ENCODE data around the gene TIMM44. TPM values are rescaled to one million over a fixed set of nuclear protein-coding genes. Genes with fewer than 3 reads are reported as not detected.

The TIMM44 gene
- total RNA-seq, 1 experiment from 2014 or later: 114 TPM

DNA sequence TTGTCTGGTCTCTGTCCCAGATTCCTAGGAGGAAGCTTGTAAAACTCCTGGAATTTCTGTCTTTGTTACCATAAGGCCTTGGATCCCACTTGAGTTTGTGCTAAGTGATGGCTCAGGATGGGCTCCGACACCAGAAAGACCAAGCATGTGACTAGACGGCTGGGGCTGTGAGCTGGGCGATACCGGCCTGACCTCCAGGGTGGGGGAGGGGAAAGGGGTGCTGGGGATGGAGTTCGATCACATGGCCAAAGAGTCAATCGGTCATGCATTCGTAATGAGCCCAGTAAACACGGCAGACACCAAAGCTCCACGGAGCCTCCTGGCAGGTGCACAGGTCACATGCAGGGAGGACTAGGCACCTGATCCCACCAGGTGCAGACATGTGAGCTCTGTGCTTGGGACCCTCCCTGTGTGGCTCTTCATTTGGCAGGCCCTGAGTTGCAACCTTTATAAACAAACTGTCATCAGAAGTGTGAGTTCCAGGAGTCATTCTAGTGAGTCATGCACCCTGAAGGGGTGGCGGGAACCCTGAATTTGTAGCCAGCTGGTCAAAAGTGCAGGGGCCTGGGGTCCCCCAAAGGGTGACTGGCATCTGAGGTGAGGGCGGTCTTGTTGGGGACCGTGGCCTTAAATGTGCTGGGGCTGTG, 34.8 kb upstream of the TIMM44 start:
- no peak for DNase-seq
- Histone ChIP-seq H4K8ac (replicated peaks; ENCODE audit: insufficient read length, low read depth, low read length) (no peak overlapping the region), H3K4me2 (ENCODE audit: insufficient read depth, insufficient read length, low read length) (no peak overlapping the region), H3K79me2 (ENCODE audit: insufficient read depth, low read length) (no peaks in the 10 kb centered on the region), H2BK120ac (ENCODE audit: low read depth, low read length, poor library complexity, severe bottlenecking) (no peak overlapping the region), H3K4ac (ENCODE audit: low read depth, low read length) (no peak overlapping the region), H3K23ac (ENCODE audit: insufficient read length, low read depth, low read length) (no peak overlapping the region), H2BK12ac (ENCODE audit: insufficient read length, low read depth, low read length) (no peak overlapping the region), H3K14ac (ENCODE audit: insufficient read depth, low read length) (no peak overlapping the region), H2AK5ac (ENCODE audit: insufficient read length, low read length) (no peak overlapping the region), H3K79me1 (ENCODE audit: insufficient read depth, low read depth, low read length, poor library complexity, severe bottlenecking) (no peaks in the 10 kb centered on the region), H4K5ac (ENCODE audit: insufficient read length, low read depth, low read length) (no peak overlapping the region), H3K9ac (ENCODE audit: extremely low read depth, insufficient read length, low read length) (no peak overlapping the region), H3K9me3 (ENCODE audit: control insufficient read depth, low read depth, low read length) (no peaks in the 10 kb centered on the region), H3K56ac (ENCODE audit: insufficient read length, low read depth, low read length) (no peak overlapping the region), H3K27me3 (ENCODE audit: insufficient read depth, low read length) (no peaks in the 10 kb centered on the region), H3K4me1 (ENCODE audit: insufficient read depth, low read length) (no peaks in the 10 kb centered on the region), H3K23me2 (ENCODE audit: insufficient read length, low read depth, low read length, poor library complexity, severe bottlenecking) (no peaks in the 10 kb centered on the region), H2AFZ (ENCODE audit: low read length) (no peak overlapping the region), H3T11ph (ENCODE audit: low read length) (no peak overlapping the region), H2BK5ac (ENCODE audit: insufficient read length, low read length) (no peak overlapping the region), H4K91ac (ENCODE audit: insufficient read length, low read depth, low read length) (no peak overlapping the region), H2BK15ac (ENCODE audit: low read depth, low read length) (no peak overlapping the region), H3K27ac (ENCODE audit: insufficient read length, low read depth, low read length) (no peak overlapping the region), H4K20me1 (ENCODE audit: control insufficient read depth, insufficient read depth, insufficient read length) (peaks cover 3% of the 10 kb centered on the region), H3K18ac (ENCODE audit: insufficient read length, low read depth, low read length) (no peak overlapping the region), H2BK20ac (ENCODE audit: low read depth, low read length, poor library complexity, severe bottlenecking) (no peak overlapping the region)
- peaks cover 44 to 84% (median 81%) of the 10 kb centered on the region in 3 experiments for H3K36me3 Mint-ChIP-seq (ENCODE audit: insufficient read depth in 1 of 3, low read depth in 3 of 3)
- WGBS (ENCODE audit: extremely low coverage, insufficient read length, low lambda C conversion rate): no CpG with 5 or more reads among the region's 12 CpGs
- H3K4me3 Mint-ChIP-seq: no peak overlapping the region
- peak overlapping the region in 1 of 3 experiments; percentile 64; a peak in 3 of 7 replicates for H3K27ac Mint-ChIP-seq
- H3K27me3 Mint-ChIP-seq (ENCODE audit: low read depth): no peaks in the 10 kb centered on the region
- no peaks in the 10 kb centered on the region for H3K4me1 Mint-ChIP-seq
- H3K9me3 Mint-ChIP-seq: no peaks in the 10 kb centered on the region
- TF ChIP-seq, protein P1, sequence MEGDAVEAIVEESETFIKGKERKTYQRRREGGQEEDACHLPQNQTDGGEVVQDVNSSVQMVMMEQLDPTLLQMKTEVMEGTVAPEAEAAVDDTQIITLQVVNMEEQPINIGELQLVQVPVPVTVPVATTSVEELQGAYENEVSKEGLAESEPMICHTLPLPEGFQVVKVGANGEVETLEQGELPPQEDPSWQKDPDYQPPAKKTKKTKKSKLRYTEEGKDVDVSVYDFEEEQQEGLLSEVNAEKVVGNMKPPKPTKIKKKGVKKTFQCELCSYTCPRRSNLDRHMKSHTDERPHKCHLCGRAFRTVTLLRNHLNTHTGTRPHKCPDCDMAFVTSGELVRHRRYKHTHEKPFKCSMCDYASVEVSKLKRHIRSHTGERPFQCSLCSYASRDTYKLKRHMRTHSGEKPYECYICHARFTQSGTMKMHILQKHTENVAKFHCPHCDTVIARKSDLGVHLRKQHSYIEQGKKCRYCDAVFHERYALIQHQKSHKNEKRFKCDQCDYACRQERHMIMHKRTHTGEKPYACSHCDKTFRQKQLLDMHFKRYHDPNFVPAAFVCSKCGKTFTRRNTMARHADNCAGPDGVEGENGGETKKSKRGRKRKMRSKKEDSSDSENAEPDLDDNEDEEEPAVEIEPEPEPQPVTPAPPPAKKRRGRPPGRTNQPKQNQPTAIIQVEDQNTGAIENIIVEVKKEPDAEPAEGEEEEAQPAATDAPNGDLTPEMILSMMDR (conservative IDR thresholded peaks at IDR 0.05): no peak
